HG02884 (cell line): ENCODE measurements around the gene OTOG.

Experiments used
- ATAC-seq: cut with Tn5 transposase; IDR thresholded peaks from one replicate; pipeline ENCODE4 v1.9.1; 2021; ENCODE audit warnings: mild to moderate bottlenecking, moderate library complexity; ENCODE audit not compliant: unreplicated experiment

Gene OTOG

GRCh38 chr11:17645190-17645970, 98.3 kb downstream of the OTOG start:
- ATAC-seq, result no peak

GRCh38 chr11:17646451-17647145, 99.5 kb downstream of the OTOG start:
- no peak for ATAC-seq

- ATAC-seq, result no peak
Measured at GRCh38 chr11:17648528-17648927, 101.5 kb downstream of the OTOG start.

- no peak for ATAC-seq
Measured at GRCh38 chr11:17649261-17649660, 102.2 kb downstream of the OTOG start.

- ATAC-seq, result no peak
Measured at GRCh38 chr11:17649696-17650095, 102.6 kb downstream of the OTOG start.

GRCh38 chr11:17650127-17650911, 103.3 kb downstream of the OTOG start:
- no peak for ATAC-seq

- no peak for ATAC-seq
Measured at GRCh38 chr11:17651061-17651460, 104.0 kb downstream of the OTOG start.

- no peak for ATAC-seq
Measured at GRCh38 chr11:17651681-17652080, 104.6 kb downstream of the OTOG start.

DNA sequence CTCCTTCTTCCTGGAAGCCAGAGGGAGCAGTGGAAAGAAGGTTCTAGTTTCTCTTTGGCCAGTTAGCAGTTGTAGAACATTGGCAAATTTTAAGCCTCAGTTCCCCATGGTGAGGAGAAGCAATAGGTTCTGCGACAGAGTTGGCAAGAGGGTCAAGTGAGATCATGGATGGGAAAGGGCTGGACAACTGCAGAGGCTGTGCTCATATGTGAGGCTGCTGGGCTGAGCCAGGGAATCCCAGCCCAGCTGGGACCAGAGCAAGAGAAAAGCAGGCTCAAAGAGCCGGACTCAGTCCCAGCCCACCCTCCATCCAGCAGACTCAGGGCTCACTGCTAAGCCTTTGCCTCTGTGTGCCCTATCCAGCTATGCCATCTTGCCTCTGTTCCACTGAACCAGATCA, 105.5 kb downstream of the OTOG start:
- no peak for ATAC-seq

DNA sequence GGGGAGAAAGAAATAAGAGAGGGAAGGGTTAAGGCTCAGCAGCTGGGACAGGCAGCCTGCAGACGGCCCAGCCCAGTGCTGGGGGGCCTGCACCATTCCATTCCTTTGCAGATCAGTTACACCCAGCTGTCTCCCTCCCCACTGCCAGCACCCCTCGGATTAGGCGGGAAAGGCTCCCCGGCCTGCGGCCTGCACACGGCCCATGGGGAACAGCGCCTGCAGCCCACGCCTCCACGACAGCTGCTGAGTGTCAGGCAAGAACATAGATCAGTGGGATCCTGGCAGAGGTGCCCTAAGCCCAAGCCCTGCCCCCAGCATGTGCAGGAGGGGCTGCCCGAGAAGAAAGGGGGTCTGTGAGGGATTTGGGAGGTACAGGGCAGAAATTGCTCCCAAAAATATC, 106.6 kb downstream of the OTOG start:
- ATAC-seq, result no peak

- ATAC-seq, result no peak
Measured at GRCh38 chr11:17655682-17656081, 108.6 kb downstream of the OTOG start.

- no peak for ATAC-seq
Measured at GRCh38 chr11:17658211-17658610, 111.2 kb downstream of the OTOG start.

- ATAC-seq, result no peak
Measured at GRCh38 chr11:17668166-17668565, 121.1 kb downstream of the OTOG start.

- ATAC-seq, result no peak
Measured at GRCh38 chr11:17672469-17672868, 125.4 kb downstream of the OTOG start.

DNA sequence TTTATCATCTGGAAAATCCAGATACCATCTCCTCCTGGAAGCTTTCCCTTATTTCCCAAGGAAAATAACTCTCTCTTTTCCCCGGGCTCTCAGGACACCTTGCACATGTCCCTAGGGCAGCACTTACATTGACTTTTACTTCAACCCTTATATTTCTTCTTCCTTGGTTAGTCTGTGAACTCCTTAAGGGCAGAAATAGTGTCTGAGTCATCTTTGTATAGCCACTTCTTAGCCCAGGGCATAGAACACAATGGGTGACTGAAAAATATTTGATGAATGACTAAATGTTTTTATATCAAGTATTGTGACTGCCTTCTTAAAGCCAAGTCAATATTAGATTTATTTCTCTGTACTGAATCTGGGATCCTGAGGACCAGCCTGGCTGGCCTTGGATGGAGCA, 126.9 kb downstream of the OTOG start:
- ATAC-seq, result no peak

GRCh38 chr11:17682848-17683247, 135.8 kb downstream of the OTOG start:
- ATAC-seq, result no peak

DNA sequence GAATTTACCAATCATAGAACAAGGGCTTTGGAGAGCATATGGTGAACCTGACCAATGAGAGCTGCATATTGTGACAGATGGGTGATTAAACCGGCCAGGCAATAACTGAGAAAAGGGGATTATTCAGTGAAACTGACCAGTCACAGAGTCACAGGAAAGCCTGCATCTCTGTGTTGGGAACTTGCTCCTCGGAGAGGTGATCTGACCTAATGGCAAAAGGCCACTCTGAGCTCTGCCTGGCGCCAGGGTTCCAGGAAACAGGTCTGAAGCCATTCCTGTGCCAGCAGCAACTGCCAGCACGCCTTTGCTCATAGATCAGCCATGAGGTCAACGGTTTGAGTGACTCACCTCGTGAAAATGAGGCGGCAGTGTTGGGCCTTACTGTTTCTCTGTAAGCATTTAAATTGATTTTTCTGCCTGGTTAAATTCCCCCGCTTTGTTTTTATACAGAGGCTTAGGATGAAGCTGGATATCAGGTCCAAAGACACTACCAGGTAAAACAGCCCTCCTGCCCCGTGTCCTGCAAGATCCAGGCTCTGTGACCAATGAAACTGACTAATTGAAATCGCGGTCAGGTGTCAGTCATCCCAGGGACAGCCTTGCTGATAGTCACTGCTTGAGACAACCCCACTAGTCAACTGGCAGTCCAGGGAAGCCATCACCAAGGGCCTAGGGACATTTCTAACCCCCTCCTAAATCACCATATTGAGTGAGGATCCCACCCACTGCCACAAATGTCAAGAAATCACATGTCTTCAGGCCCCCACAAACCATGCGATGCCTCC, 136.5 kb downstream of the OTOG start:
- ATAC-seq, result no peak

- no peak for ATAC-seq
Measured at GRCh38 chr11:17684550-17684949, 137.5 kb downstream of the OTOG start.

DNA sequence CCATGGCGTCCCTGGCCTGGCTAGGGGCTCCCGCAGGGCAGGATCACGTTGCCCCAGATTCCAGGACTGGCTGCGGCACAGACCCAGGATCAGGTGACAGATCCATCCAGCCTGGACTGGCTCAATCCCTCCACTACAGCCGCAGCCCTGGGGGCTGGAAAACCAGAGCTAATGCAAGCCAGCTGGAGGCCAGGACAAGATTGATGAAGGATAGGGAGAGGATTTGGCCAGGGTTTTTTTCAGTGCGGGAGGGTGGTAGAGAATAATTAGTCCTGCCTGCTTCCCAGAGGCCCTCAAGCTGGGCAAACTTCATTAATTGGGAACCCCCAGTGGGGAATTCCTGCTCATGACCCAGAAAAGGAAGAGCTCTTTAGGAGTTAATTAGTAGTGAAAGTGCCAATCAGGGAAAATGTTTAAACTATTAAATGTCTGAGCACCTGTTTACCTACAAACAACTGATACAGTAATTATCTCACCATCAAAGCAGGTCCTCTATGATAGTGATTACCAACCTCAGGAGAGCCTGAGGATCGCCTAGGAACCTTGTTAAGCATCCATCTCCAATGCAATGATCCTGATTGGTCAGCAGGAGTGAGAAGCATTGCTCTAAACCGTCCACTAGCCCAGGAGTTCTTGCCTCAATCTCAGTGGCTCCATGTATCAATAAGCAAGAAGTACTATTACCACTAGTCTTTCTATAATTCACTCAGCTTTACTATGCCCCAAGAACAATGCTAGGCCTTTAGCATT, 139.3 kb downstream of the OTOG start:
- no peak for ATAC-seq

- no peak for ATAC-seq
Measured at GRCh38 chr11:17687946-17688670, 141.0 kb downstream of the OTOG start.
